Natural killer cell (primary cell): ENCODE measurements around the gene SPRY4. TPM values are rescaled to one million over a fixed set of nuclear protein-coding genes. Genes with fewer than 3 reads are reported as not detected.

ENCODE experiments used
- ATAC-seq, 3 donors: fragments of 150-1000 bp in 2 of 3; fragments of 200-7000 bp in 1 of 3; cut with Tn5 transposase; 1 replicate in 1 of 3; 2 replicates in 2 of 3; pipeline ENCODE4 v1.10.0; 2021; ENCODE audit warnings: mild to moderate bottlenecking in 2 of 3, moderate library complexity in 2 of 3
- DNase-seq, 2 donors: peaks; one replicate each; pipeline versions ENCODE4 v3.0.0 to v3.0.0-alpha.2; 2013 to 2021; ENCODE audit warnings: mixed read lengths in 1 of 2
- H3K27ac ChIP-seq: one replicate; pipeline ENCODE4 v1.5.1; 2013; ENCODE audit warnings: mild to moderate bottlenecking, low read length
- H3K27me3 ChIP-seq: one replicate; pipeline ENCODE4 v1.6.1; 2013; ENCODE audit warnings: low read length; ENCODE audit not compliant: control insufficient read depth, insufficient read depth
- H3K36me3 ChIP-seq: one replicate; pipeline ENCODE4 v1.6.1; 2013; ENCODE audit warnings: low read length; ENCODE audit not compliant: control insufficient read depth, insufficient read depth
- H3K4me1 ChIP-seq: one replicate; pipeline ENCODE4 v1.6.1; 2013; ENCODE audit warnings: low read length; ENCODE audit not compliant: control insufficient read depth, insufficient read depth
- H3K4me3 ChIP-seq: one replicate; pipeline ENCODE4 v1.5.1; 2013; ENCODE audit warnings: low read length
- H3K9me3 ChIP-seq: one replicate; pipeline ENCODE4 v1.6.1; 2013; ENCODE audit warnings: low read length; ENCODE audit not compliant: control insufficient read depth, insufficient read depth
- H3K27ac Mint-ChIP-seq, 2 donors: one replicate each; pipeline ENCODE4 v1.8.0; 2022; ENCODE audit warnings: mild to moderate bottlenecking in 2 of 2, mixed read lengths in 2 of 2, moderate library complexity in 1 of 2
- H3K27me3 Mint-ChIP-seq, 2 donors: one replicate each; pipeline ENCODE4 v1.8.0; 2022; ENCODE audit warnings: low read depth in 2 of 2, mixed read lengths in 2 of 2
- H3K36me3 Mint-ChIP-seq: one replicate; pipeline ENCODE4 v1.8.0; 2022; ENCODE audit warnings: mixed read lengths
- H3K4me1 Mint-ChIP-seq, 2 donors: one replicate each; pipeline ENCODE4 v1.8.0; 2022; ENCODE audit warnings: mixed read lengths in 2 of 2
- H3K4me3 Mint-ChIP-seq: one replicate; pipeline ENCODE4 v1.8.0; 2022; ENCODE audit warnings: mild to moderate bottlenecking, moderate library complexity, mixed read lengths
- H3K9me3 Mint-ChIP-seq, 2 donors: one replicate each; pipeline ENCODE4 v1.8.0; 2022; ENCODE audit warnings: mixed read lengths in 2 of 2
- WGBS: methylation state at CpG from one replicate; pipeline ENCODE4 v1.1.7; 2013; ENCODE audit warnings: missing lambda C conversion rate; ENCODE audit not compliant: insufficient coverage; 5-methylcytosine and 5-hydroxymethylcytosine counted together
- intact Hi-C: fragments of 100-400 bp; cut with micrococcal nuclease; formaldehyde crosslinking; loops from one replicate; pipeline ENCODE4 v1.14.2; 2022
- total RNA-seq, 4 donors: library from RNA; stranded (reverse); fragments of 120-200 nt in 1 of 4; gene quantifications; one replicate each; pipeline versions ENCODE4 v1.2.3 to v1.2.4, GENCODE V29; 2013 to 2022
- TF ChIP-seq, protein P1 (sequence below): fragments of 200-600 bp; IDR thresholded peaks from one replicate; pipeline ENCODE4 v1.8.0; 2022; ENCODE audit warnings: antibody characterized with exemption

SPRY4 gene
- total RNA-seq, 3 donors from 2014 or later (not counting 1 experiment from before 2014, with no cell fraction given), result 0.20 to 1.3 (median 0.40) TPM

- DNase-seq (no peak), ATAC-seq (no peak)
- 40% methylated on average over 3 of the region's 4 CpGs for WGBS
- Mint-ChIP-seq H3K9me3 (no peaks in the 10 kb centered on the region), H3K4me1 (peaks cover 0 to 7% of the 10 kb centered on the region in 2 donors), H3K27ac (no peak overlapping the region), H3K27me3 (no peaks in the 10 kb centered on the region), H3K4me3 (no peak overlapping the region), H3K36me3 (no peaks in the 10 kb centered on the region)
- Histone ChIP-seq H3K9me3 (no peaks in the 10 kb centered on the region), H3K27me3 (no peaks in the 10 kb centered on the region), H3K4me3 (no peak overlapping the region), H3K36me3 (no peaks in the 10 kb centered on the region), H3K27ac (no peak overlapping the region), H3K4me1 (peaks cover 4% of the 10 kb centered on the region)
- intact Hi-C loops, result no loop called here
- TF ChIP-seq, protein P1, sequence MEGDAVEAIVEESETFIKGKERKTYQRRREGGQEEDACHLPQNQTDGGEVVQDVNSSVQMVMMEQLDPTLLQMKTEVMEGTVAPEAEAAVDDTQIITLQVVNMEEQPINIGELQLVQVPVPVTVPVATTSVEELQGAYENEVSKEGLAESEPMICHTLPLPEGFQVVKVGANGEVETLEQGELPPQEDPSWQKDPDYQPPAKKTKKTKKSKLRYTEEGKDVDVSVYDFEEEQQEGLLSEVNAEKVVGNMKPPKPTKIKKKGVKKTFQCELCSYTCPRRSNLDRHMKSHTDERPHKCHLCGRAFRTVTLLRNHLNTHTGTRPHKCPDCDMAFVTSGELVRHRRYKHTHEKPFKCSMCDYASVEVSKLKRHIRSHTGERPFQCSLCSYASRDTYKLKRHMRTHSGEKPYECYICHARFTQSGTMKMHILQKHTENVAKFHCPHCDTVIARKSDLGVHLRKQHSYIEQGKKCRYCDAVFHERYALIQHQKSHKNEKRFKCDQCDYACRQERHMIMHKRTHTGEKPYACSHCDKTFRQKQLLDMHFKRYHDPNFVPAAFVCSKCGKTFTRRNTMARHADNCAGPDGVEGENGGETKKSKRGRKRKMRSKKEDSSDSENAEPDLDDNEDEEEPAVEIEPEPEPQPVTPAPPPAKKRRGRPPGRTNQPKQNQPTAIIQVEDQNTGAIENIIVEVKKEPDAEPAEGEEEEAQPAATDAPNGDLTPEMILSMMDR, result no peak
Measured at GRCh38 chr5:142313682-142314081, 11.1 kb downstream of the SPRY4 start.

DNA sequence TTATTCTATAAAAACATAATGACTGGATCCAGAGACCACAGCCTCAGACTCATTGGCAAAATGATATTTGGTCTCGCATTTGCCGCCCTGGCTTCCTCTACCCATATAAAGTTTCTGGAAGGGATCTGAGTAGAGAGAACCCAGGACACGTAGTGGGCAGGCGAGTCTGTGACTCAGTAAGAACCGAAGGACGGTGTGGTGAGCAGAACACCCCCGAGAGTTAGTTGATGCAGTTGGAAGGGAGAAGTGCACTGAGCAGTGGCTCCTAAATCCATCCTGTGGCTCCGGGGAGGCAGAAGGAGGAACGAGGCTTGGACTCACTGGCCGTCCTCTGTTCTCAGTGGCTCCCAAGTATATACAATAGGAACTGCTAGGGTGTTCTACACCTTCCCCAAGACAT, 11.5 kb downstream of the SPRY4 start:
- intact Hi-C loops, result no loop called here
- H3K27me3 ChIP-seq, result no peaks in the 10 kb centered on the region
- no peak for ATAC-seq
- no peak overlapping the region for H3K4me3 ChIP-seq
- H3K4me1 Mint-ChIP-seq, result peaks cover 0 to 7% of the 10 kb centered on the region in 2 donors
- 89% methylated on average over 10 of the region's 10 CpGs for WGBS
- no peak overlapping the region for H3K4me3 Mint-ChIP-seq
- no peaks in the 10 kb centered on the region for H3K36me3 Mint-ChIP-seq
- TF ChIP-seq, protein P1, result no peak
- H3K27ac ChIP-seq, result no peak overlapping the region
- H3K27me3 Mint-ChIP-seq, result no peaks in the 10 kb centered on the region
- H3K36me3 ChIP-seq, result no peaks in the 10 kb centered on the region
- DNase-seq, result no peak
- H3K27ac Mint-ChIP-seq, result no peak overlapping the region
- no peaks in the 10 kb centered on the region for H3K9me3 Mint-ChIP-seq
- no peaks in the 10 kb centered on the region for H3K9me3 ChIP-seq
- H3K4me1 ChIP-seq, result peaks cover 4% of the 10 kb centered on the region

DNA sequence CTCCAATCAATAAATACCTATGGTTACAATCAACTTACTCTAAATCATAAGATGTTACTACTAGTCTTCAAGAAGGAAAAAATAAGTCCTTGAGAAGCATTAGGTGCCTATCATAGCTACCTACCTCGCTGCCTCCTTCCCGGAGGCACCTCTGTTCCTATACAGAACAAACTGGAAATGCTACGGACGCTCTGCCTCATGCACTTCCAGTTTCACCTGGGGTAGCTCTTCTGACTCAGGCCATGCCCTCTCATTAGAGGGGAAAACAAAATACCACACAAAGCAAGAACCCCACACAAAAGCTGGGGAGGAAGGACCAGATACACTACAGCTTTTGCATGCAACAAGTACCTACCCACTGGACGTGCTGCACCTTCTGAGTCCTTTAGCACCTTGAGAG, 12.4 kb downstream of the SPRY4 start:
- Mint-ChIP-seq H3K4me1 (peaks cover 0 to 7% of the 10 kb centered on the region in 2 donors), H3K36me3 (no peaks in the 10 kb centered on the region), H3K27ac (no peak overlapping the region), H3K27me3 (no peaks in the 10 kb centered on the region), H3K9me3 (no peaks in the 10 kb centered on the region), H3K4me3 (no peak overlapping the region)
- TF ChIP-seq, protein P1, result no peak
- Histone ChIP-seq H3K4me1 (peaks cover 4% of the 10 kb centered on the region), H3K9me3 (no peaks in the 10 kb centered on the region), H3K27ac (no peak overlapping the region), H3K27me3 (no peaks in the 10 kb centered on the region), H3K36me3 (no peaks in the 10 kb centered on the region), H3K4me3 (no peak overlapping the region)
- DNase-seq (no peak), ATAC-seq (no peak)
- 89% methylated on average over 5 of the region's 5 CpGs for WGBS
- intact Hi-C loops, result no loop called here

DNA sequence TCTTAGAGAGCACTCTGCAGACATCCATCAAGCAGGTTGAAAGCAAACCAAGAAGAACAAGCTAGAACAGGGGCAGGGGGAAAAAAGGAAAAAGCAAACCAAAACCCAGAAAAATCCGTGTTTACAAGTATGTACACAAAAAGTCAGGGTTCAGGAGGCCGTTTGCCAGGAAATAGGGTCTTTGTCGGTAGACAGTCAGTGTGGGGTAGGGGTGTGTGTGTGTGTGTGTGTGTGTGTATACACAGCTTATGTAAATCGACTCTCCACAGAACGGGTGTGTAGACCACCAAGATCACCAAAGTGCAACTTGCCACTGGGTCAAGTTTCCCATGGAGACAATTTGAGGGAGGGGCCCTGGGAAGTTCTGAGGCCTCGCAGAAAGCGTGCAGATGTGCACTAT, 13.1 kb downstream of the SPRY4 start:
- Histone ChIP-seq H3K4me1 (peaks cover 4% of the 10 kb centered on the region), H3K9me3 (no peaks in the 10 kb centered on the region), H3K27ac (no peak overlapping the region), H3K4me3 (no peak overlapping the region), H3K36me3 (no peaks in the 10 kb centered on the region), H3K27me3 (no peaks in the 10 kb centered on the region)
- Mint-ChIP-seq H3K4me3 (no peak overlapping the region), H3K27me3 (no peaks in the 10 kb centered on the region), H3K36me3 (no peaks in the 10 kb centered on the region), H3K9me3 (no peaks in the 10 kb centered on the region), H3K27ac (no peak overlapping the region), H3K4me1 (peaks cover 0 to 7% of the 10 kb centered on the region in 2 donors)
- intact Hi-C loops, result no loop called here
- WGBS, result 86% methylated on average over 5 of the region's 7 CpGs
- TF ChIP-seq, protein P1, result no peak
- DNase-seq (no peak), ATAC-seq (no peak)
